C1 segment of cervical spinal cord (tissue), 14 donors: ENCODE results near the gene C2CD2.
A peak's percentile ranks its signal among the peaks of the same experiment; 100 is the strongest.
"Not testable (repeated sequence)": the region's sequence is repeated elsewhere in the genome, so short reads cannot be mapped to it uniquely, and the experiment has no call there.

Source experiments
- DNase-seq, 14 donors: peaks; one replicate each; lab custom pipeline; 2025; lab: John Stamatoyannopoulos, UW

C2CD2 gene

DNA sequence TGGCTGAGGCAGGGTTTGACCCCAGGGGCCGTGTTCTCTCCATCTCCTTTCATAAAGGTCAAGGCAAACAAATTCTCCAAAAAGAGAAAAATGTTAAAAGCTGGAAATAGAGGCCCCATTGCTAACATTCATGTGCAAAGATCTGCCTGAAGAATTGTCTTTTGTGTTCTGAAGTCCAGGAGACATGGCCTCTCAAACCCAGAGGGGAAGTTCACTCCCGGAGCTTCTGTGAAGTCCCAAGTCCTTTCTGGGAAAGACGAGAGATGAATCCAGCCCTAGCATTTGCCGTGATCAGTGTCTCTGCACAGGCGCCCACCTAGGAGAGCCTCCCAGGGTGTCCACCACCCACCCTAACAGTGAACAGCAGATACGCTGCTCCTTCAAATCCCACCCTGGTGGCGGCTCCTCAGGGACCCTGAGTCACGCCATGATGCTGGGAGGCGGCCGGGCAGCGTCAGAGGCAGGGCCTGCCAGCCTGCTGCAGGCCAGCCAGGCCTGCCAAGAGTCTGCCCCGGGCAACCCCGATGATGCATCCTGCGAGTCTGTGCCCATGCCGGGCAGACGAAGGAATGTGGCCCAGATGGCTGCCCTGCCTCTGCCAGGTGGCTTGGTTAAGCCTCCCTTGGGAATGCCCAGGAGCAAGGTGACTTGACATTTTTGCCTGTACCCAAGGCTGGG lies 5.2 kb upstream of the C2CD2 start:
- peak in 4 of 14 donors; percentile 18 to 80 (median 32) for DNase-seq

GRCh38 chr21:41957991-41958766 lies 4.4 kb upstream of the C2CD2 start:
- DNase-seq: no peak

DNA sequence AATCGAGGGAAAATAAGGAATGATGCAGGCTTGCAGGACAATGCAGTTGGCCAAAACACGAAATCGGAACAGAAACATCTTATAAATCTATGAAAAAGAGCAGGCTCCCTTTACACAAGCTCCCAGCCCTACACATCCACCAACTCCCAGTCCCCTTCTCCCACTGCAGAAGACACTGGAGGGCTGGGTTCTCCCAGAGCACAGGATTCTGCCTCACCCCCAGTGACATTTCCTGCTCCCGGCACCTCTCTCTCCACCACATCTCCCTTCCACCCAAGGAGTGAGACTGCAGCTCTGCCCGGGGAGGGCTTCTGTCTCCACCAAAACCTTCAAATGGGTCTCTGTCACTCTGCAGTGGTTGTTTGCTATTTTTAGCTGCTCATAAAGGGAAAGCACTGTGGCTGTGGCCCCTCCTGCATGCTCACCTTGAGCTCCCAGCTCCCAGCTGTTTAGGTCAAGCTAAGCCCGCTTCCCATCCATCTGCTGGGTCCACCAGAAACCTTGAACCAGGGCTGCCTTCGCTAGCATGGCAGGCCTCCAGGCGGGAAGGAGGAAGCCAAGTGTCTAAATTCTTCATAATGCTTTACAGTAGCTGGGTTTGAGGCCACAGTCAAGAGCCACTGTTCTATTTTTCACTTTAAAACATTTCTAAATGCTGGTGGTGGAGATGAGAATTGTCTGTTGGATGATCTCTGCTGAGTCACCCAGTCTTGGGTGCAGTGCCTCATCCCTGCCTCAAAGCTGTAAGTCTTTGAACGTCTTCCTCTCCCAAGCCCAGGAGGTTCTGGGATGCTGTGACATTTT lies 3.3 kb upstream of the C2CD2 start:
- no peak for DNase-seq

DNA sequence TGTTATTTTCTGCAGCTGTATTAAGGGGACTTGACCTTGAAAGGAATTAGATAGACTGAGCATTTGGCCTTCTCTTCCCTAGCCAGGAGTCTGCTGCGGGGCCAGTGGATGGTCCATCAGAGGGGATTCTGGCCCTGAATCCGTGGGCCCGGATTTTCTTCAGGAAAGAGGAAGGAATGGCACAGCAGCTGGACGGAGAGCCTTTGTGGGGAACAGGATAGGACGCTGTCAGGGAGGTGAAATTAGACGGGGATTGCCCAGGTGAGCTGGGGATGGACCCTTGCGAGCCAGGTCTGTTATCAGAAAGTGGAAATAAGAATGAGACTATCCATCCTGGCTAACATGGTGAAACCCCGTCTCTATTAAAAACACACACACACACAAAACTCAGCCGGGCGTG lies 1.7 kb upstream of the C2CD2 start:
- DNase-seq: no peak

DNA sequence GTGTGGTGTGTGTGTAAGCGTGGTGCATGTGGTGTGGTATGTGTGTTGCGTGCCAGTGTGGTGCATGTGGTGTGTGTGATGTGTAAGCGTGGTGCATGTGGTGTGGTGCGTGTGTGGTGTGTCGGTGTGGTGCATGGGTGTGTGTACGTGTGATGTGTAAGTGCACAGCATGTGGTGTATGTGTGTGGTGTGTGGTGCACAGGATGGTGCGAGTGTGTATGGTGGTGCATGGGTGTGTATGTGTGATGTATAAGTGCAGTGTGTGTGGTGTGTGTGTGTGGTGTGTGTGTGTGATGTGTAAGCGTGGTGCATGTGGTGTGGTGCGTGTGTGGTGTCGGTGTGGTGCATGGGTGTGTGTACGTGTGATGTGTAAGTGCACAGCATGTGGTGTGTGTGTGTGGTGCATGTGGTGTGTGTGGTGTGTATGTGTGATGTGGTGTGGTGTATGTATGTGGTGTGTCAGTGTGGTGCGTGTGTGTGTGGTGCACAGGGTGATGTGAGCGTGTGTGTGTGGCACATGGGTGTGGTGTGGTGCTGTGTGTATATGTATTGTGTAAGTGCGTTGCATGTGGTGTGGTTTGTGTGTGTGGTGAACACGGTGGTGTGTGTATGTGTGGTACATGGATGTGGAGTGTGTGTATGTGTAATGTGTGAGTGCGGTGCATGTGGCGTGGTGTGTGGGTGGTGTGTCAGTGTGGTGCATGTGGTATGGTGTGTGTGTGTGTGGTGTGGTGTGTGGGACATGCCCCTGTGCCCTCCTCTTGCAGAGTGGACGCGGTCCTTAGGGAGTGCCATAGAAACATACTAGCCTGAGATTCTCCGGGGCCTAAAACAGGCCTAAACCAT lies 1.1 kb upstream of the C2CD2 start:
- no peak for DNase-seq

DNA sequence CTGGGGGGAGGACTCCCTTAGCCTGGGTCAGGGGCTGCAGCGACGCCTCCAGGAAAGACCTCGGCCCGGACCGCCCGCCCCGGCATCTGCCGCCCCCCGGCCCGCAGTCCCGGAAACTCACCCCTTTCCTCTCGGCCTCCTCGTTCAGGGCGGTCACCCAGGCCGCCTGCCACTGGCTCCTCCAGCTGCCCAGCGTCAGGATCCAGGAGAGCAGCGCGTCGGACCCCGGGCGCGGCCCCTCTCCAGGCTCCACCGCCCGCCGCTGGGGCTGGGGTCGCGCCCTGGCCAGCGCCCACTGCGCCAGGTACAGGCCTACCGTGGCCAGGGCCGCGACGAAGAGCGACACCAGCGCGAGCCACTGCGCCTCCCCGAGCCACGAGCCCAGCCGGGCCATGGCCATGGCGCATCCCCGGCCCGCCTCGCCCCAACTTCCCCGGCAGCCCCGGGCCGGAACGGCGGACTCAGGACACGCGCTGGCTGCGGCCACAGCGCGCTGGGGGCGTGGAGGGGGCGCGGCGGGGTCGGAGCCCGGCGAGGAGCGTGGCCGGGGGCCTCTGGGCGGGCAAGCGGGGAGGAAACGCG lies 478 bp downstream of the C2CD2 start:
- no peak for DNase-seq

DNA sequence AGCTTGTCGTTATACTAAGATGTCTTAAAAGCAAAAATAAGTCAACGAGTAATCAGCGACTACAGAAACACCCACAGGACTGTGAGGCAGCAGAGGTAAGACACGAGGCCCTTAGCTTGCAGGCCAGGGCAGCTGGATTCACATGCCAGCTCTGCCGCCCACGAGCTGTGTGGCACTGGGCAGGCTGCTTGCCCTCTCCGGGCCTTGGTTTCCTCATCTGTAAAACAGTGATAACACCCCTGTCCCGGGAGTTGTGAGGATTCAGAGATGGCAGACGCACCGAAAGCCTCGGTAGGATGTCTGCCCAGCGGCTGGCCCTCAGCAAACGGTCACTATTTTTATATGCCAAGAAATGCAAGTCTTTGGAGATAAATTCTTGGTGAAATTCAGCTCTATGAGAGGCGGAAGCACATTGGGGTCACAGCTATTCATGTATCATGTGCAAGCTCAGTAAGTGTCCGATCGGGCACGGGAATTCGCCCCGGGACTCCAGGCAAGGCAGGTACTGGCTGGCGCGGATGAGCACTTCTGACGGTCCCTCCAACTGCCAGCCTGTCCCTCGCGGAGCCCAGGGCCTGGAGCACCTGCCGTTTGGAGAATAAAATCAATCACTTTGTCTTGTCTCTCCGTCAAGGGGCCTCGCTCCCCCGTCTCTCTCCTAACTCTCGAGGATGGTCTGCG lies 1.1 kb downstream of the C2CD2 start:
- DNase-seq: no peak

GRCh38 chr21:41951876-41952567 lies 1.8 kb downstream of the C2CD2 start:
- no peak for DNase-seq

- no peak for DNase-seq
Measured at GRCh38 chr21:41950941-41951351, 2.9 kb downstream of the C2CD2 start.

GRCh38 chr21:41949631-41950030 lies 4.2 kb downstream of the C2CD2 start:
- not testable (repeated sequence) for DNase-seq

GRCh38 chr21:41948901-41949300 lies 4.9 kb downstream of the C2CD2 start:
- DNase-seq: no peak

- peak in 12 of 14 donors; percentile 41 to 94 (median 78) for DNase-seq
Measured at GRCh38 chr21:41948078-41948895, 5.5 kb downstream of the C2CD2 start.

DNA sequence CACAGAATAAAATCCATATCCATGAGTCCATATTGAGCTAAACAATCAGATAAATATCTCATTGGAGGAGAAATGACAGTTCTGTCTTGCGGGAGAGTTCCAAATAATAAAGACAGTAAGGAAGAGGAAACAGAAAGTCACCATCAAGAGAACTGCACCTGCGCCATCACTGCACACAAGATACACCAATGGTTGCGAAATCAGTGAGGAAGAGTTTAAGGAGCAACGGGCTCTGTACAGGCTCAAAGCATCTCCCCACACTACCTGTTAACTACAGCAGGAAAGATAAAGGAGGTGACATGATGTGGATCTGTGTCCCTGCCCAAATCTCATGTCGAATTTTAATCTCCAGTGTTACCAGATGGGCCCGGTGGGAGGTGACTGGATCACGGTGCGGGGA lies 7.8 kb downstream of the C2CD2 start:
- DNase-seq: no peak

- peak in 9 of 14 donors; percentile 21 to 70 (median 51) for DNase-seq
Measured at GRCh38 chr21:41943851-41944250, 10.0 kb downstream of the C2CD2 start.

DNA sequence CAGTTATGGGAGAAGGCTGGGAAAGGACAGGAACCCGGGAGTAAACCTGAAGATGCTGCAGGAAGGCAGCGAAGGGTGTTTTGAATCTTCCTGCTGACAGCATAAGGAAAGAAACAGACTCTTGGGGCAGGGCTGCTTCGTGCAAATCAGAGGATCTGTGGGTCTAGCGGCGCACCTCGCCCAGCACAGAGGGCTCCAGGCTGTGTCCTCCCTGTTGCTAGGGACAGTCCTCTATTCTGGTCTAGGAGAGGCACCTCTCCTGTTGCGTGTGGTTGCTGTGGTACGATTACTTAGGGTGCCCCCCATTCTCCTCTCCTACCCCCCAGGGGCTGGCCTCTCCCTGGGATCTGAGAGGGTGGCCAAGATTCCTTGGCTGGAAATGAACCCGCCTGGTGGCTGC lies 11.4 kb downstream of the C2CD2 start:
- no peak for DNase-seq

GRCh38 chr21:41941941-41942340 lies 11.9 kb downstream of the C2CD2 start:
- DNase-seq: no peak

GRCh38 chr21:41940431-41940830 lies 13.4 kb downstream of the C2CD2 start:
- no peak for DNase-seq

- DNase-seq: no peak
Measured at GRCh38 chr21:41939391-41939790, 14.4 kb downstream of the C2CD2 start.
